IMR-90 (cell line): Measurements from ENCODE around the gene ATF4. TPM values are rescaled to one million over a fixed set of nuclear protein-coding genes. Genes with fewer than 3 reads are reported as not detected.

Source experiments
- ATAC-seq: fragments of 200-7000 bp; cut with Tn5 transposase; 2 replicates; pipeline ENCODE4 v1.9.1; 2020; ENCODE audit warnings: low read depth, mild to moderate bottlenecking, moderate library complexity
- BruUV-seq: library from RNA; stranded (reverse); fragments of 400-500 nt; replicated peaks from 2 replicates; lab custom pipeline; 2021; lab: Mats Ljungman, UMichigan
- CTCF ChIA-PET: fragments of 300-600 bp; formaldehyde crosslinking; extraction: SDS; loops from one replicate; lab custom pipeline; 2021; ENCODE audit warnings: antibody characterized with exemption; lab: Yijun Ruan, JAX
- POLR2A ChIA-PET: fragments of 300-600 bp; sonication (Branson Sonifier 250); formaldehyde crosslinking; loops from one replicate; lab custom pipeline; 2022; ENCODE audit warnings: antibody characterized with exemption; ENCODE audit not compliant: unreplicated experiment; lab: Charles Lee
- DNase-seq: peaks from one replicate; pipeline ENCODE4 v3.0.0; 2013
- H2AFZ ChIP-seq: replicated peaks from 2 replicates; pipeline ENCODE3; 2013; ENCODE audit warnings: low read length, mild to moderate bottlenecking; ENCODE audit not compliant: poor library complexity
- H2AK5ac ChIP-seq: 2 replicates; pipeline ENCODE4 v1.6.1; 2013; ENCODE audit warnings: low read depth, low read length, inconsistent platforms
- H2AK9ac ChIP-seq: replicated peaks from 2 replicates; pipeline ENCODE3; 2013; ENCODE audit warnings: mild to moderate bottlenecking, low read depth, low read length, moderate library complexity; ENCODE audit not compliant: poor library complexity
- H2BK120ac ChIP-seq: 2 replicates; pipeline ENCODE4 v1.6.1; 2013; ENCODE audit warnings: low read depth, low read length, inconsistent platforms
- H2BK15ac ChIP-seq: 3 replicates; pipeline ENCODE4 v1.6.1; 2013; ENCODE audit warnings: low read depth, low read length, inconsistent platforms
- H2BK20ac ChIP-seq: 2 replicates; pipeline ENCODE4 v1.6.1; 2013; ENCODE audit warnings: low read depth, mild to moderate bottlenecking, inconsistent platforms, low read length, moderate library complexity
- H2BK5ac ChIP-seq: 2 replicates; pipeline ENCODE4 v1.6.1; 2013; ENCODE audit warnings: mild to moderate bottlenecking, low read depth, low read length, inconsistent platforms; ENCODE audit not compliant: poor library complexity, severe bottlenecking
- H3K14ac ChIP-seq: replicated peaks from 2 replicates; pipeline ENCODE4 v1.6.1; 2013; ENCODE audit warnings: low read depth, low read length, inconsistent platforms
- H3K18ac ChIP-seq: 2 replicates; pipeline ENCODE4 v1.6.1; 2013; ENCODE audit warnings: low read depth, low read length, control low read depth
- H3K23ac ChIP-seq: 2 replicates; pipeline ENCODE4 v1.6.1; 2013; ENCODE audit warnings: low read depth, low read length, inconsistent platforms
- H3K27ac ChIP-seq: 2 replicates; pipeline ENCODE4 v1.5.1; 2013; ENCODE audit warnings: mild to moderate bottlenecking, control low read depth, low read length; ENCODE audit not compliant: insufficient read depth
- H3K27me3 ChIP-seq: 2 replicates; pipeline ENCODE4 v1.6.1; 2013; ENCODE audit warnings: low read length; ENCODE audit not compliant: control insufficient read depth, insufficient read depth
- H3K36me3 ChIP-seq: 2 replicates; pipeline ENCODE4 v1.6.1; 2013; ENCODE audit warnings: low read length, mixed read lengths; ENCODE audit not compliant: control insufficient read depth, insufficient read depth
- H3K4ac ChIP-seq: 2 replicates; pipeline ENCODE4 v1.6.1; 2013; ENCODE audit warnings: low read depth, low read length, inconsistent platforms
- H3K4me1 ChIP-seq: 2 replicates; pipeline ENCODE4 v1.6.1; 2013; ENCODE audit warnings: low read length, mixed read lengths; ENCODE audit not compliant: control insufficient read depth, insufficient read depth
- H3K4me2 ChIP-seq: 2 replicates; pipeline ENCODE4 v1.6.1; 2013; ENCODE audit warnings: low read depth, mild to moderate bottlenecking, control low read depth, low read length, moderate library complexity
- H3K4me3 ChIP-seq: 2 replicates; pipeline ENCODE4 v1.5.1; 2013; ENCODE audit warnings: low read depth, mild to moderate bottlenecking, control low read depth, low read length, moderate library complexity; ENCODE audit not compliant: insufficient read depth
- H3K56ac ChIP-seq: 2 replicates; pipeline ENCODE4 v1.6.1; 2013; ENCODE audit warnings: low read length, inconsistent platforms; ENCODE audit not compliant: insufficient read depth; ENCODE audit errors: extremely low read depth
- H3K79me1 ChIP-seq, 2 experiments: 2 replicates each; pipeline ENCODE4 v1.6.1; 2013; ENCODE audit warnings: low read length in 2 of 2, inconsistent platforms in 1 of 2, low read depth in 1 of 2
- H3K9ac ChIP-seq: 2 replicates; pipeline ENCODE4 v1.6.1; 2013; ENCODE audit warnings: low read depth, low read length, control low read depth
- H3K9me1 ChIP-seq: 2 replicates; pipeline ENCODE4 v1.6.1; 2013; ENCODE audit warnings: low read length, inconsistent platforms; ENCODE audit not compliant: insufficient read depth
- H3K9me3 ChIP-seq: 2 replicates; pipeline ENCODE4 v1.6.1; 2013; ENCODE audit warnings: low read length; ENCODE audit not compliant: control insufficient read depth, insufficient read depth
- H4K20me1 ChIP-seq: 2 replicates; pipeline ENCODE4 v1.6.1; 2013; ENCODE audit warnings: low read length, inconsistent platforms; ENCODE audit not compliant: insufficient read depth
- H4K5ac ChIP-seq: 2 replicates; pipeline ENCODE4 v1.6.1; 2013; ENCODE audit warnings: mild to moderate bottlenecking, low read depth, low read length, control low read depth
- H4K8ac ChIP-seq, 2 experiments: 2 replicates each; pipeline ENCODE4 v1.6.1; 2013; ENCODE audit warnings: low read depth in 2 of 2, low read length in 2 of 2, control low read depth in 1 of 2, inconsistent platforms in 1 of 2
- H4K91ac ChIP-seq: 2 replicates; pipeline ENCODE4 v1.6.1; 2013; ENCODE audit warnings: low read depth, low read length, inconsistent platforms; ENCODE audit not compliant: insufficient read depth
- CEBPB ChIP-seq: IDR thresholded peaks from 2 replicates; pipeline ENCODE4 v1.6.1; 2012; ENCODE audit warnings: low read depth, low read length, improper control_type of control experiment
- CHD1 ChIP-seq: IDR thresholded peaks from 2 replicates; pipeline ENCODE4 v1.6.1; 2012; ENCODE audit warnings: low read depth, low read length, improper control_type of control experiment
- CTCF ChIP-seq: conservative IDR thresholded peaks from 2 replicates; pipeline ENCODE4 v1.5.1; 2012; ENCODE audit warnings: mild to moderate bottlenecking, low read depth, low read length, improper control_type of control experiment
- ELK1 ChIP-seq: fragments of 150-350 bp; IDR thresholded peaks from 2 replicates; pipeline ENCODE4 v1.6.1; 2016; ENCODE audit warnings: low read depth, mild to moderate bottlenecking, low read length, moderate library complexity, borderline replicate concordance
- FOS ChIP-seq: fragments of 150-350 bp; IDR thresholded peaks from 2 replicates; pipeline ENCODE4 v1.6.1; 2016; ENCODE audit warnings: low read depth, low read length
- MAFK ChIP-seq: IDR thresholded peaks from 2 replicates; pipeline ENCODE4 v1.6.1; 2012; ENCODE audit warnings: low read depth, low read length, improper control_type of control experiment
- MAZ ChIP-seq: IDR thresholded peaks from 2 replicates; pipeline ENCODE4 v1.6.1; 2012; ENCODE audit warnings: low read depth, mild to moderate bottlenecking, low read length, improper control_type of control experiment, moderate library complexity, borderline replicate concordance
- MXI1 ChIP-seq: IDR thresholded peaks from 2 replicates; pipeline ENCODE4 v1.6.1; 2012; ENCODE audit warnings: low read depth, mild to moderate bottlenecking, low read length, moderate library complexity, borderline replicate concordance
- NFE2L2 ChIP-seq: fragments of 150-350 bp; IDR thresholded peaks from 2 replicates; pipeline ENCODE4 v1.6.1; 2016; ENCODE audit warnings: low read depth, mild to moderate bottlenecking, low read length
- POLR2A ChIP-seq: IDR thresholded peaks from 2 replicates; pipeline ENCODE4 v1.6.1; 2012; ENCODE audit warnings: mild to moderate bottlenecking, low read depth, low read length
- RAD21 ChIP-seq: IDR thresholded peaks from 2 replicates; pipeline ENCODE4 v1.6.1; 2012; ENCODE audit warnings: low read length, improper control_type of control experiment
- RCOR1 ChIP-seq: IDR thresholded peaks from 2 replicates; pipeline ENCODE4 v1.6.1; 2012; ENCODE audit warnings: mild to moderate bottlenecking, low read length, improper control_type of control experiment; ENCODE audit not compliant: insufficient replicate concordance
- RFX5 ChIP-seq: IDR thresholded peaks from 2 replicates; pipeline ENCODE4 v1.8.0; 2012; ENCODE audit warnings: low read depth, mild to moderate bottlenecking, low read length, moderate library complexity
- SMC3 ChIP-seq: fragments of 150-350 bp; IDR thresholded peaks from 2 replicates; pipeline ENCODE4 v1.6.1; 2016; ENCODE audit warnings: low read depth, mild to moderate bottlenecking, antibody characterized with exemption, low read length, moderate library complexity
- USF2 ChIP-seq: fragments of 150-350 bp; IDR thresholded peaks from 2 replicates; pipeline ENCODE4 v1.6.1; 2017; ENCODE audit warnings: mild to moderate bottlenecking, antibody characterized with exemption, low read length, low read depth
- WGBS, 2 experiments: methylation state at CpG; one replicate each; pipeline versions ENCODE4 v1.1.5 to v1.1.7; 2013; ENCODE audit warnings: missing lambda C conversion rate in 2 of 2; ENCODE audit not compliant: insufficient read length in 1 of 2; ENCODE audit errors: extremely low coverage in 2 of 2; 5-methylcytosine and 5-hydroxymethylcytosine counted together
- dilution Hi-C: fragments of 300-500 bp; cut with HindIII; formaldehyde crosslinking; loops from one replicate; pipeline ENCODE4 v1.14.3; 2018; ENCODE audit warnings: low sequenced_read_pairs; ENCODE audit not compliant: unreplicated experiment
- in situ Hi-C: fragments of 300-500 bp; cut with MboI; formaldehyde crosslinking; loops from 3 replicates; pipeline ENCODE4 v1.14.3; 2019; ENCODE audit warnings: low sequenced_read_pairs, inconsistent platforms, mixed read lengths
- intact Hi-C: fragments of 100-400 bp; cut with micrococcal nuclease; formaldehyde crosslinking; loops from 2 replicates; pipeline ENCODE4 v1.10.0; 2022
- polyA plus RNA-seq, 3 experiments: library from polyadenylated mRNA; depleted of rRNA; stranded (reverse); fragments of >200 nt; gene quantifications; 2 replicates each; pipeline ENCODE4 v1.2.3, GENCODE V29; 2012; ENCODE audit warnings: low replicate concordance in 1 of 3
- total RNA-seq: library from RNA; depleted of rRNA; stranded (reverse); fragments of >200 nt; gene quantifications from 2 replicates; pipeline ENCODE4 v1.2.3, GENCODE V29; 2012

The ATF4 gene
- total and polyA plus RNA-seq, 2 of the 4 experiments (the other 2 are of a cell fraction) = 148 to 662 TPM

GRCh38 chr22:39511226-39511625, 9.1 kb upstream of the ATF4 start:
- Histone ChIP-seq H2BK15ac (no peak overlapping the region), H3K9me3 (no peaks in the 10 kb centered on the region), H3K14ac (no peak overlapping the region), H3K4me1 (no peaks in the 10 kb centered on the region), H4K5ac (no peak overlapping the region), H2AK9ac (no peak overlapping the region), H3K9ac (no peak overlapping the region), H4K91ac (no peak overlapping the region), H2AK5ac (no peak overlapping the region), H3K23ac (no peak overlapping the region), H3K36me3 (peaks cover 60% of the 10 kb centered on the region), H3K79me1 (peaks cover 42 to 63% of the 10 kb centered on the region in 2 experiments), H3K4me3 (no peak overlapping the region), H3K27ac (no peak overlapping the region), H2BK5ac (no peak overlapping the region), H3K18ac (no peak overlapping the region), H4K8ac (no peak overlapping the region), H2BK20ac (no peak overlapping the region), H3K27me3 (no peaks in the 10 kb centered on the region), H3K56ac (no peak overlapping the region), H3K4ac (no peak overlapping the region), H3K4me2 (no peak overlapping the region), H3K9me1 (no peaks in the 10 kb centered on the region), H2BK120ac (no peak overlapping the region), H4K20me1 (peaks cover 38% of the 10 kb centered on the region), H2AFZ (no peak overlapping the region)
- no peak for ATAC-seq
- no TSS peak for BruUV-seq
- in situ Hi-C loops (loop anchor here (5.0 to 10.0 kb wide), 2 partner anchors 106 to 344 kb away; no protein-coding TSS in a partner anchor), intact Hi-C loops (no loop called here), dilution Hi-C loops (no loop called here)
- WGBS, 2 experiments = 98 to 100% methylated on average over 2 to 9 of the region's 13 CpGs
- POLR2A ChIA-PET = no interaction called here
- no peak for DNase-seq
- TF ChIP-seq FOS = no peak
- TF ChIP-seq RAD21 = no peak
- no peak for TF ChIP-seq CTCF
- TF ChIP-seq USF2 = no peak
- no peak for TF ChIP-seq MAFK
- TF ChIP-seq RFX5 = no peak
- no peak for TF ChIP-seq CHD1
- TF ChIP-seq POLR2A = no peak
- TF ChIP-seq NFE2L2 = no peak
- no peak for TF ChIP-seq CEBPB
- TF ChIP-seq RCOR1 = no peak
- no peak for TF ChIP-seq ELK1
- TF ChIP-seq SMC3 = no peak
- no peak for TF ChIP-seq MXI1
- no peak for TF ChIP-seq MAZ
- CTCF ChIA-PET = no interaction called here
